Loucy (cell line): ENCODE measurements around the gene VCL.

Source experiments
- H2AFZ ChIP-seq: fragments of 200-600 bp; sonication (generic); 2 replicates; pipeline ENCODE4 v1.6.0; 2016; ENCODE audit warnings: antibody characterized with exemption, mild to moderate bottlenecking, low read length, moderate library complexity
- H3F3A ChIP-seq: fragments of 200-600 bp; 2 replicates; pipeline ENCODE4 v1.6.0; 2016; ENCODE audit warnings: antibody characterized with exemption, low read depth, mild to moderate bottlenecking
- H3K27me3 ChIP-seq: fragments of 200-600 bp; sonication (generic); 2 replicates; pipeline ENCODE4 v1.6.1; 2014; ENCODE audit warnings: low read length, mild to moderate bottlenecking; ENCODE audit not compliant: insufficient read depth, poor library complexity, severe bottlenecking
- H3K36me3 ChIP-seq: fragments of 200-600 bp; sonication (generic); 2 replicates; pipeline ENCODE4 v1.6.1; 2016; ENCODE audit warnings: low read length; ENCODE audit not compliant: insufficient read depth
- H3K4me1 ChIP-seq: fragments of 200-600 bp; sonication (generic); 2 replicates; pipeline ENCODE4 v1.5.1; 2014; ENCODE audit warnings: low read length, mild to moderate bottlenecking; ENCODE audit not compliant: insufficient read depth, poor library complexity, severe bottlenecking
- H3K4me2 ChIP-seq: fragments of 200-600 bp; sonication (generic); 2 replicates; pipeline ENCODE4 v1.6.0; 2014; ENCODE audit warnings: antibody characterized with exemption, low read length, low read depth, mild to moderate bottlenecking; ENCODE audit not compliant: poor library complexity, severe bottlenecking
- H3K4me3 ChIP-seq: fragments of 200-600 bp; sonication (generic); 2 replicates; pipeline ENCODE4 v1.5.1; 2014; ENCODE audit warnings: low read length, mild to moderate bottlenecking, mixed read lengths; ENCODE audit not compliant: poor library complexity, severe bottlenecking
- H3K79me2 ChIP-seq: fragments of 200-600 bp; sonication (generic); 2 replicates; pipeline ENCODE4 v1.6.1; 2014; ENCODE audit warnings: low read length; ENCODE audit not compliant: insufficient read depth
- H3K9ac ChIP-seq: fragments of 200-600 bp; sonication (generic); 2 replicates; pipeline ENCODE4 v1.6.0; 2014; ENCODE audit warnings: mild to moderate bottlenecking, low read depth, low read length, moderate library complexity; ENCODE audit not compliant: poor library complexity, severe bottlenecking
- H3K9me2 ChIP-seq: fragments of 200-600 bp; sonication (generic); replicated peaks from 2 replicates; pipeline ENCODE4 v1.6.1; 2016; ENCODE audit warnings: low read depth, low read length, mixed read lengths
- H3K9me3 ChIP-seq: fragments of 200-600 bp; sonication (generic); 2 replicates; pipeline ENCODE4 v1.6.1; 2014; ENCODE audit warnings: mild to moderate bottlenecking, antibody characterized with exemption, low read length, low read depth; ENCODE audit not compliant: insufficient read depth
- H4K20me1 ChIP-seq: fragments of 200-600 bp; sonication (generic); 2 replicates; pipeline ENCODE4 v1.6.0; 2014; ENCODE audit warnings: antibody characterized with exemption, low read length, mild to moderate bottlenecking; ENCODE audit not compliant: insufficient read depth, poor library complexity, severe bottlenecking
- CTCF ChIP-seq: fragments of 200-600 bp; sonication (generic); conservative IDR thresholded peaks from 2 replicates; pipeline ENCODE4 v1.5.1; 2014; ENCODE audit warnings: mild to moderate bottlenecking, antibody characterized with exemption, low read length
- EZH2phosphoT487 ChIP-seq: fragments of 200-600 bp; IDR thresholded peaks from 2 replicates; pipeline ENCODE4 v1.6.1; 2018; ENCODE audit warnings: antibody characterized with exemption, mild to moderate bottlenecking, moderate library complexity, borderline replicate concordance

The VCL gene

GRCh38 chr10:74000892-74001669, 3.2 kb downstream of the VCL start:
- Histone ChIP-seq H3K4me2 (peak overlapping the region; percentile 98), H3F3A (no peaks in the 10 kb centered on the region), H3K9me2 (no peaks in the 10 kb centered on the region), H2AFZ (no peak overlapping the region), H3K9ac (peak overlapping the region; percentile 66), H3K9me3 (no peaks in the 10 kb centered on the region), H3K79me2 (peaks cover 59% of the 10 kb centered on the region), H3K4me3 (peak overlapping the region; percentile 99), H3K36me3 (no peaks in the 10 kb centered on the region), H4K20me1 (peaks cover 18% of the 10 kb centered on the region), H3K27me3 (no peaks in the 10 kb centered on the region), H3K4me1 (peaks cover 48% of the 10 kb centered on the region)
- TF ChIP-seq EZH2phosphoT487 (no peak), CTCF (no peak)

GRCh38 chr10:74006269-74006668, 8.4 kb downstream of the VCL start:
- Histone ChIP-seq H3K4me2 (no peak overlapping the region), H2AFZ (no peak overlapping the region), H4K20me1 (no peaks in the 10 kb centered on the region), H3K9me3 (no peaks in the 10 kb centered on the region), H3K27me3 (no peaks in the 10 kb centered on the region), H3K79me2 (peaks cover 60% of the 10 kb centered on the region), H3K4me3 (no peak overlapping the region), H3F3A (peaks cover 11% of the 10 kb centered on the region), H3K36me3 (no peaks in the 10 kb centered on the region), H3K4me1 (peaks cover 45% of the 10 kb centered on the region), H3K9ac (no peak overlapping the region), H3K9me2 (no peaks in the 10 kb centered on the region)
- TF ChIP-seq CTCF (no peak), EZH2phosphoT487 (no peak)

GRCh38 chr10:74008212-74008731, 10.4 kb downstream of the VCL start:
- peaks cover 56% of the 10 kb centered on the region for H3K4me1 ChIP-seq
- TF ChIP-seq CTCF (no peak), EZH2phosphoT487 (no peak)
- peak overlapping the region; percentile 60 for H3K4me2 ChIP-seq
- H3K36me3 ChIP-seq = no peaks in the 10 kb centered on the region
- H3F3A ChIP-seq = peaks cover 11% of the 10 kb centered on the region
- H3K9ac ChIP-seq = peak overlapping the region; percentile 39
- no peaks in the 10 kb centered on the region for H3K9me3 ChIP-seq
- H3K4me3 ChIP-seq = peak overlapping the region; percentile 52
- H2AFZ ChIP-seq = no peak overlapping the region
- no peaks in the 10 kb centered on the region for H4K20me1 ChIP-seq
- no peaks in the 10 kb centered on the region for H3K9me2 ChIP-seq
- H3K79me2 ChIP-seq = peaks cover 61% of the 10 kb centered on the region
- no peaks in the 10 kb centered on the region for H3K27me3 ChIP-seq
